GM12892 (cell line): Measurements from ENCODE around the gene CIDEC.

Source experiments
- POLR2A ChIP-seq: IDR thresholded peaks from 2 replicates; pipeline ENCODE4 v1.6.1; 2011; ENCODE audit warnings: low read depth, low read length, control low read depth
- POLR2AphosphoS5 ChIP-seq: IDR thresholded peaks from 2 replicates; pipeline ENCODE4 v1.6.1; 2011; ENCODE audit warnings: low read depth, low read length, control low read depth
- TAF1 ChIP-seq: IDR thresholded peaks from 2 replicates; pipeline ENCODE4 v1.6.1; 2011; ENCODE audit warnings: low read depth, mild to moderate bottlenecking, control low read depth, low read length, borderline replicate concordance

DNA sequence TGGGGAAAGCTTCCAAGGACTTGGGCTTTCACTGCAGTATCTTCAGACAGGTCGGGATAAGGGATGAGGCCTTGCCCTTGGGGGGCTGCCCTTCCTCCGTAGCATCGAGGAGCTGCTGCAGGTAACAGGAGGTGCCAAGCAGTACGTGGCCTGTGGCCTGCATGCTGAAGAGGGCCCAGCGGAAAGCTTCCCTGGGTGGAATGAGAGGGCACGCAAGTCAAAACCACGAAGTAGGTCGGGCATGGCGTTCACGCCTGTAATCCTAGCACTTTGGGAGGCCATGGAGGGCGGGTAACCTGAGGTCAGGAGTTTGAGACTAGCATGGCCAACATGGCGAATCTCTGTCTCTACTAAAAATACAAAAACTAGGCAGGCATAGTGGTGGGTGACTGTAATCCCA lies 12.9 kb downstream of the CIDEC start:
- TF ChIP-seq POLR2A, result no peak
- no peak for TF ChIP-seq POLR2AphosphoS5
- TF ChIP-seq TAF1, result no peak
